ENCODE measurements around the gene ANKRD63.

The ANKRD63 gene

GRCh38 chr15:40322531-40323238 is 39.8 kb upstream of the ANKRD63 start:
- H3K27ac Mint-ChIP-seq: peak overlapping the region; percentile 28
- no peaks in the 10 kb centered on the region for H3K27me3 Mint-ChIP-seq
- no peaks in the 10 kb centered on the region for H3K36me3 Mint-ChIP-seq
- H3K9me3 Mint-ChIP-seq: no peaks in the 10 kb centered on the region
- H3K4me3 Mint-ChIP-seq: peak overlapping the region; percentile 74
- H3K4me1 Mint-ChIP-seq: peaks cover 33% of the 10 kb centered on the region
- no peak for ATAC-seq

GRCh38 chr15:40320931-40321371 is 38.1 kb upstream of the ANKRD63 start:
- Mint-ChIP-seq H3K4me1 (peaks cover 45% of the 10 kb centered on the region), H3K36me3 (no peaks in the 10 kb centered on the region), H3K4me3 (no peak overlapping the region), H3K27me3 (peaks cover 14% of the 10 kb centered on the region), H3K27ac (no peak overlapping the region), H3K9me3 (no peaks in the 10 kb centered on the region)
- no peak for ATAC-seq

GRCh38 chr15:40320409-40320808 is 37.5 kb upstream of the ANKRD63 start:
- peaks cover 19% of the 10 kb centered on the region for H3K27me3 Mint-ChIP-seq
- ATAC-seq: no peak
- no peak overlapping the region for H3K4me3 Mint-ChIP-seq
- no peaks in the 10 kb centered on the region for H3K36me3 Mint-ChIP-seq
- H3K4me1 Mint-ChIP-seq: peaks cover 43% of the 10 kb centered on the region
- H3K27ac Mint-ChIP-seq: no peak overlapping the region
- H3K9me3 Mint-ChIP-seq: no peaks in the 10 kb centered on the region

GRCh38 chr15:40317580-40317979 is 34.7 kb upstream of the ANKRD63 start:
- peaks cover 22% of the 10 kb centered on the region for H3K27me3 Mint-ChIP-seq
- H3K9me3 Mint-ChIP-seq: no peaks in the 10 kb centered on the region
- ATAC-seq: no peak
- peaks cover 27% of the 10 kb centered on the region for H3K4me1 Mint-ChIP-seq
- H3K27ac Mint-ChIP-seq: peak overlapping the region; percentile 27
- no peaks in the 10 kb centered on the region for H3K36me3 Mint-ChIP-seq
- no peak overlapping the region for H3K4me3 Mint-ChIP-seq

- Mint-ChIP-seq H3K9me3 (no peaks in the 10 kb centered on the region), H3K27ac (peak overlapping the region; percentile 27), H3K27me3 (peaks cover 22% of the 10 kb centered on the region), H3K36me3 (no peaks in the 10 kb centered on the region), H3K4me3 (no peak overlapping the region), H3K4me1 (peaks cover 21% of the 10 kb centered on the region)
- no peak for ATAC-seq
Measured at GRCh38 chr15:40316931-40317330, 34.1 kb upstream of the ANKRD63 start.

GRCh38 chr15:40314723-40315276 is 31.9 kb upstream of the ANKRD63 start:
- Mint-ChIP-seq H3K4me3 (no peak overlapping the region), H3K4me1 (peaks cover 16% of the 10 kb centered on the region)
- ATAC-seq: no peak

GRCh38 chr15:40313531-40314398 is 30.9 kb upstream of the ANKRD63 start:
- ATAC-seq: no peak

More at GRCh38 chr15:40314723-40315276, 31.9 kb upstream of the ANKRD63 start:
- Mint-ChIP-seq H3K27ac (no peak overlapping the region), H3K36me3 (no peaks in the 10 kb centered on the region), H3K27me3 (peaks cover 22% of the 10 kb centered on the region), H3K9me3 (no peaks in the 10 kb centered on the region)

GRCh38 chr15:40312370-40313158 is 29.7 kb upstream of the ANKRD63 start:
- no peak overlapping the region for H3K4me3 Mint-ChIP-seq
- H3K27me3 Mint-ChIP-seq: peaks cover 22% of the 10 kb centered on the region
- no peak overlapping the region for H3K27ac Mint-ChIP-seq
- ATAC-seq: no peak
- H3K36me3 Mint-ChIP-seq: no peaks in the 10 kb centered on the region
- H3K4me1 Mint-ChIP-seq: peaks cover 38% of the 10 kb centered on the region
- no peaks in the 10 kb centered on the region for H3K9me3 Mint-ChIP-seq

More at GRCh38 chr15:40313531-40314398, 30.9 kb upstream of the ANKRD63 start:
- Mint-ChIP-seq H3K9me3 (no peaks in the 10 kb centered on the region), H3K4me1 (peaks cover 27% of the 10 kb centered on the region), H3K36me3 (no peaks in the 10 kb centered on the region), H3K27me3 (peaks cover 22% of the 10 kb centered on the region), H3K4me3 (no peak overlapping the region), H3K27ac (no peak overlapping the region)

- no peaks in the 10 kb centered on the region for H3K9me3 Mint-ChIP-seq
- no peak overlapping the region for H3K27ac Mint-ChIP-seq
Measured at GRCh38 chr15:40310993-40311392, 28.1 kb upstream of the ANKRD63 start.

GRCh38 chr15:40310001-40310959 is 27.4 kb upstream of the ANKRD63 start:
- Mint-ChIP-seq H3K9me3 (no peaks in the 10 kb centered on the region), H3K4me1 (peaks cover 47% of the 10 kb centered on the region)
- no peak for ATAC-seq

More at GRCh38 chr15:40310993-40311392, 28.1 kb upstream of the ANKRD63 start:
- peaks cover 8% of the 10 kb centered on the region for H3K27me3 Mint-ChIP-seq
- H3K4me3 Mint-ChIP-seq: no peak overlapping the region
- H3K4me1 Mint-ChIP-seq: peaks cover 42% of the 10 kb centered on the region
- no peaks in the 10 kb centered on the region for H3K36me3 Mint-ChIP-seq
- ATAC-seq: no peak

GRCh38 chr15:40309344-40309862 is 26.5 kb upstream of the ANKRD63 start:
- Mint-ChIP-seq H3K4me1 (peaks cover 53% of the 10 kb centered on the region), H3K27ac (peak overlapping the region; percentile 99), H3K9me3 (no peaks in the 10 kb centered on the region), H3K4me3 (peak overlapping the region; percentile 96), H3K27me3 (no peaks in the 10 kb centered on the region), H3K36me3 (peaks cover 3% of the 10 kb centered on the region)
- ATAC-seq: no peak

More at GRCh38 chr15:40310001-40310959, 27.4 kb upstream of the ANKRD63 start:
- no peaks in the 10 kb centered on the region for H3K36me3 Mint-ChIP-seq
- peak overlapping the region; percentile 96 for H3K4me3 Mint-ChIP-seq
- H3K27ac Mint-ChIP-seq: peak overlapping the region; percentile 99
- peaks cover under 1% of the 10 kb centered on the region for H3K27me3 Mint-ChIP-seq

- peak within 1 kb of the TSS; percentile 99 for H3K27ac Mint-ChIP-seq
- H3K36me3 Mint-ChIP-seq: peaks cover 19% of the 10 kb centered on the region
- peak within 1 kb of the TSS; percentile 96 for H3K4me3 Mint-ChIP-seq
- H3K4me1 Mint-ChIP-seq: peaks cover 63% of the 10 kb centered on the region
- no peaks in the 10 kb centered on the region for H3K9me3 Mint-ChIP-seq
- peak; percentile 86 for ATAC-seq
- no peaks in the 10 kb centered on the region for H3K27me3 Mint-ChIP-seq
Measured at GRCh38 chr15:40307421-40308211, 24.8 kb upstream of the ANKRD63 start, which contains the start of gene PLCB2. Gene PLCB2, minus strand, starts transcription at chr15:40307935. Its CDS starts 263 bp downstream, at chr15:40307672.

- H3K36me3 Mint-ChIP-seq: peaks cover 26% of the 10 kb centered on the region
- no peak for ATAC-seq
- peak overlapping the region; percentile 59 for H3K4me3 Mint-ChIP-seq
- H3K27me3 Mint-ChIP-seq: no peaks in the 10 kb centered on the region
- peaks cover 63% of the 10 kb centered on the region for H3K4me1 Mint-ChIP-seq
- H3K9me3 Mint-ChIP-seq: no peaks in the 10 kb centered on the region
- peak overlapping the region; percentile 99 for H3K27ac Mint-ChIP-seq
Measured at GRCh38 chr15:40306908-40307307, 24.0 kb upstream of the ANKRD63 start.

All from stimulated activated memory B cell treated with anti-CD40 and anti-IgM and Interleukin-4, amounts not matched to agents 10 μg/mL and 1 μg/mL and 100 μg/mL, for 72 hours (primary cell).